HepG2 (cell line): ENCODE results near the gene RHBDD1. TPM values are rescaled to one million over a fixed set of nuclear protein-coding genes. Genes with fewer than 3 reads are reported as not detected.

Experiments used
- FOSL2 ChIP-seq: sonication (generic); formaldehyde crosslinking; IDR thresholded peaks from 2 replicates; pipeline ENCODE4 v1.4.0; 2020; ENCODE audit warnings: missing genetic modification reagents
- KDM6A ChIP-seq: IDR thresholded peaks from 2 replicates; pipeline ENCODE4 v1.6.1; 2016; ENCODE audit warnings: low read depth
- KLF9 ChIP-seq: IDR thresholded peaks from 2 replicates; pipeline ENCODE4 v1.6.1; 2016; ENCODE audit warnings: low read depth
- MED8 ChIP-seq: sonication (generic); formaldehyde crosslinking; IDR thresholded peaks from 2 replicates; pipeline ENCODE4 v1.8.1; 2023; ENCODE audit warnings: mild to moderate bottlenecking, missing genetic modification reagents; ENCODE audit not compliant: insufficient replicate concordance
- NR2C2 ChIP-seq: sonication (generic); formaldehyde crosslinking; IDR thresholded peaks from 2 replicates; pipeline ENCODE4 v1.4.0; 2020; ENCODE audit warnings: missing genetic modification reagents, mild to moderate bottlenecking, moderate library complexity, borderline replicate concordance
- RAD51 ChIP-seq: fragments of 450-650 bp; IDR thresholded peaks from 2 replicates; pipeline ENCODE4 v1.6.1; 2016; ENCODE audit warnings: borderline replicate concordance
- TAF15 ChIP-seq: fragments of 200-400 bp; formaldehyde crosslinking; IDR thresholded peaks from one replicate; pipeline ENCODE4 v1.6.1; 2018; ENCODE audit warnings: mild to moderate bottlenecking, low read depth, low read length; ENCODE audit not compliant: poor library complexity, severe bottlenecking
- TBX2 ChIP-seq: sonication (generic); formaldehyde crosslinking; IDR thresholded peaks from 2 replicates; pipeline ENCODE4 v1.5.0; 2020; ENCODE audit warnings: missing genetic modification reagents, mild to moderate bottlenecking, borderline replicate concordance
- ZFP36L1 ChIP-seq: sonication (generic); formaldehyde crosslinking; IDR thresholded peaks from 2 replicates; pipeline ENCODE4 v1.8.0; 2022; ENCODE audit warnings: mild to moderate bottlenecking, missing genetic modification reagents, moderate library complexity
- ZNF562 ChIP-seq: sonication (generic); formaldehyde crosslinking; IDR thresholded peaks from 2 replicates; pipeline ENCODE4 v1.8.0; 2022; ENCODE audit warnings: missing genetic modification reagents, borderline replicate concordance
- polyA plus RNA-seq, 8 experiments: library from polyadenylated mRNA; depleted of rRNA in 3 of 8; stranded (reverse) in 7 of 8; unstranded in 1 of 8; fragments of >200 nt; fragmentation: Illumina TruSeq in 4 of 8; extraction: Trizol in 4 of 8; gene quantifications; 2 replicates each; pipeline versions ENCODE4 v1.2.1 to v1.2.3, GENCODE V29; 2011 to 2016; ENCODE audit warnings: low read depth in 4 of 8, missing spikeins in 1 of 8, mixed read lengths in 1 of 8; ENCODE audit not compliant: insufficient read depth in 1 of 8
- total RNA-seq, 5 experiments: library from RNA; depleted of rRNA; stranded (reverse); fragments of >200 nt; fragmentation: Illumina TruSeq; extraction: Trizol; gene quantifications; 2 replicates each; pipeline ENCODE4 v1.2.3, GENCODE V29; 2016; ENCODE audit warnings: low read depth in 1 of 5
- TF ChIP-seq, protein P1 (sequence below): sonication (generic); formaldehyde crosslinking; IDR thresholded peaks from 2 replicates; pipeline ENCODE4 v1.5.0; 2020; ENCODE audit warnings: missing genetic modification reagents
- TF ChIP-seq, protein P2 (sequence below): IDR thresholded peaks from 2 replicates; pipeline ENCODE4 v1.6.1; 2016; ENCODE audit warnings: missing biosample characterization, missing genetic modification reagents, low read depth
- TF ChIP-seq, protein P3 (sequence below): sonication (generic); formaldehyde crosslinking; IDR thresholded peaks from 2 replicates; pipeline ENCODE4 v1.4.0; 2020; ENCODE audit warnings: missing genetic modification reagents
- TF ChIP-seq, protein P4 (sequence below): sonication (generic); formaldehyde crosslinking; IDR thresholded peaks from 2 replicates; pipeline ENCODE4 v1.4.0; 2020; ENCODE audit warnings: mild to moderate bottlenecking, missing genetic modification reagents

RHBDD1 gene
- total and polyA plus RNA-seq, 2 of the 13 experiments (the other 11 are each of a cell fraction or from before 2014, with no cell fraction given): 8.2 to 9.5 TPM

DNA sequence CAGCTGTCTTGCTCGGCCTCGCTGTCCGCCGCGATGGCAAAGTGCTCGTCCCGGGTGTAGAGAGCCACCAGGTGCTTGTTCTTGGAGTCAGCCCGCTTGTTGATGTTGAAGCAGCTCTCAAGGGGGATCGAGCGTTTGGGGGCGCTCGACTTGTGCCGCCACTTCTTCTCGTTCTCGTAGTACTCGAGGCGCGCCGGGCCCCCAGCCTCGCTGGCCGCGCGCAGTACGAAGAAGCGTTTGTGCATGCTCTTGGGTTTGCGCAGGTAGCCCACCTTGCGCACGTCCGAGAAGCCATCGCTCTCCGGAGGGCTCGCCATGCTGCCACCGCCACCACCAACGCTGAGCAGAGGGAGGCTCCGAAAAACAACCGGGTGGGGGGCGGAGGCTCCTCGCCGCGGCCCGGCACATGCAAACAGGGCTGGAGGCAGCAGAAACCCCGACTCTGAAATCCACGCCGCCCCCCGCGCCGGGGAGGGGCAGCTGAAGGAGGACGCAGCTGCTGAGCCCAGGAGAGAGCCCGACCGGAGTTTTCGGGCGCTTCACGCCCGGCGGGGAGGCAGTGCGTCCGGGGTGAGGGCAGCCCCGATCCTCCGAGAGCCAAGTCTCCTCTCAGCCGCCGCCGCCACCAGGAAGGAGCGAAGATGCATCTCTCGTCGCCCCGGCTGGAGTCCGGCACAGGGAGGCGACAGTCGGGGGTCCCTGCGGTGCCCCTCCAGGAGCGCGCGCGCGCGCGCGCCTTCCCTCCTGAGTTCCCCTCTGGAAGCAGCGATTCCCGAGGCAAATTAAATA is 37.2 kb upstream of the RHBDD1 start (continued):
- TF ChIP-seq, protein P1, sequence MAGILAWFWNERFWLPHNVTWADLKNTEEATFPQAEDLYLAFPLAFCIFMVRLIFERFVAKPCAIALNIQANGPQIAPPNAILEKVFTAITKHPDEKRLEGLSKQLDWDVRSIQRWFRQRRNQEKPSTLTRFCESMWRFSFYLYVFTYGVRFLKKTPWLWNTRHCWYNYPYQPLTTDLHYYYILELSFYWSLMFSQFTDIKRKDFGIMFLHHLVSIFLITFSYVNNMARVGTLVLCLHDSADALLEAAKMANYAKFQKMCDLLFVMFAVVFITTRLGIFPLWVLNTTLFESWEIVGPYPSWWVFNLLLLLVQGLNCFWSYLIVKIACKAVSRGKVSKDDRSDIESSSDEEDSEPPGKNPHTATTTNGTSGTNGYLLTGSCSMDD (CRISPR knock-in tag): no peak
- TF ChIP-seq TBX2 (0 out of 2 replicates have a peak, but pooled peaks have one; percentile 11), ZNF562 (CRISPR knock-in tag) (no peak), FOSL2 (CRISPR knock-in tag) (no peak), MED8 (CRISPR knock-in tag) (no peak), RAD51 (no peak), KDM6A (no peak), KLF9 (CRISPR knock-in tag) (no peak), NR2C2 (CRISPR knock-in tag) (no peak), TAF15 (no peak), ZFP36L1 (CRISPR knock-in tag) (no peak)
- TF ChIP-seq, protein P2, sequence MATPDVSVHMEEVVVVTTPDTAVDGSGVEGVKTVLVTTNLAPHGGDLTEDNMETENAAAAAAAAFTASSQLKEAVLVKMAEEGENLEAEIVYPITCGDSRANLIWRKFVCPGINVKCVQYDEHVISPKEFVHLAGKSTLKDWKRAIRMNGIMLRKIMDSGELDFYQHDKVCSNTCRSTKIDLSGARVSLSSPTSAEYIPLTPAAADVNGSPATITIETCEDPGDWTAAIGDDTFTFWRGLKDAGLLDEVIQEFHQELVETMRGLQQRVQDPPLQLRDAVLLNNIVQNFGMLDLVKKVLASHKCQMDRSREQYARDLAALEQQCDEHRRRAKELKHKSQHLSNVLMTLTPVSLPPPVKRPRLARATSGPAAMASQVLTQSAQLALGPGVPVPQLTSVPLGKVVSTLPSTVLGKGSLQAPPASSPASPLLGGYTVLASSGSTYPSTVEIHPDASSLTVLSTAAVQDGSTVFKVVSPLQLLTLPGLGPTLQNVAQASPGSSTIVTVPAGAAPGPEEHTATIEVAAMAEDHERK (CRISPR knock-in tag): no peak
- TF ChIP-seq, protein P3, sequence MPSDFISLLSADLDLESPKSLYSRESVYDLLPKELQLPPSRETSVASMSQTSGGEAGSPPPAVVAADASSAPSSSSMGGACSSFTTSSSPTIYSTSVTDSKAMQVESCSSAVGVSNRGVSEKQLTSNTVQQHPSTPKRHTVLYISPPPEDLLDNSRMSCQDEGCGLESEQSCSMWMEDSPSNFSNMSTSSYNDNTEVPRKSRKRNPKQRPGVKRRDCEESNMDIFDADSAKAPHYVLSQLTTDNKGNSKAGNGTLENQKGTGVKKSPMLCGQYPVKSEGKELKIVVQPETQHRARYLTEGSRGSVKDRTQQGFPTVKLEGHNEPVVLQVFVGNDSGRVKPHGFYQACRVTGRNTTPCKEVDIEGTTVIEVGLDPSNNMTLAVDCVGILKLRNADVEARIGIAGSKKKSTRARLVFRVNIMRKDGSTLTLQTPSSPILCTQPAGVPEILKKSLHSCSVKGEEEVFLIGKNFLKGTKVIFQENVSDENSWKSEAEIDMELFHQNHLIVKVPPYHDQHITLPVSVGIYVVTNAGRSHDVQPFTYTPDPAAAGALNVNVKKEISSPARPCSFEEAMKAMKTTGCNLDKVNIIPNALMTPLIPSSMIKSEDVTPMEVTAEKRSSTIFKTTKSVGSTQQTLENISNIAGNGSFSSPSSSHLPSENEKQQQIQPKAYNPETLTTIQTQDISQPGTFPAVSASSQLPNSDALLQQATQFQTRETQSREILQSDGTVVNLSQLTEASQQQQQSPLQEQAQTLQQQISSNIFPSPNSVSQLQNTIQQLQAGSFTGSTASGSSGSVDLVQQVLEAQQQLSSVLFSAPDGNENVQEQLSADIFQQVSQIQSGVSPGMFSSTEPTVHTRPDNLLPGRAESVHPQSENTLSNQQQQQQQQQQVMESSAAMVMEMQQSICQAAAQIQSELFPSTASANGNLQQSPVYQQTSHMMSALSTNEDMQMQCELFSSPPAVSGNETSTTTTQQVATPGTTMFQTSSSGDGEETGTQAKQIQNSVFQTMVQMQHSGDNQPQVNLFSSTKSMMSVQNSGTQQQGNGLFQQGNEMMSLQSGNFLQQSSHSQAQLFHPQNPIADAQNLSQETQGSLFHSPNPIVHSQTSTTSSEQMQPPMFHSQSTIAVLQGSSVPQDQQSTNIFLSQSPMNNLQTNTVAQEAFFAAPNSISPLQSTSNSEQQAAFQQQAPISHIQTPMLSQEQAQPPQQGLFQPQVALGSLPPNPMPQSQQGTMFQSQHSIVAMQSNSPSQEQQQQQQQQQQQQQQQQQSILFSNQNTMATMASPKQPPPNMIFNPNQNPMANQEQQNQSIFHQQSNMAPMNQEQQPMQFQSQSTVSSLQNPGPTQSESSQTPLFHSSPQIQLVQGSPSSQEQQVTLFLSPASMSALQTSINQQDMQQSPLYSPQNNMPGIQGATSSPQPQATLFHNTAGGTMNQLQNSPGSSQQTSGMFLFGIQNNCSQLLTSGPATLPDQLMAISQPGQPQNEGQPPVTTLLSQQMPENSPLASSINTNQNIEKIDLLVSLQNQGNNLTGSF (CRISPR knock-in tag): no peak
- TF ChIP-seq, protein P4, sequence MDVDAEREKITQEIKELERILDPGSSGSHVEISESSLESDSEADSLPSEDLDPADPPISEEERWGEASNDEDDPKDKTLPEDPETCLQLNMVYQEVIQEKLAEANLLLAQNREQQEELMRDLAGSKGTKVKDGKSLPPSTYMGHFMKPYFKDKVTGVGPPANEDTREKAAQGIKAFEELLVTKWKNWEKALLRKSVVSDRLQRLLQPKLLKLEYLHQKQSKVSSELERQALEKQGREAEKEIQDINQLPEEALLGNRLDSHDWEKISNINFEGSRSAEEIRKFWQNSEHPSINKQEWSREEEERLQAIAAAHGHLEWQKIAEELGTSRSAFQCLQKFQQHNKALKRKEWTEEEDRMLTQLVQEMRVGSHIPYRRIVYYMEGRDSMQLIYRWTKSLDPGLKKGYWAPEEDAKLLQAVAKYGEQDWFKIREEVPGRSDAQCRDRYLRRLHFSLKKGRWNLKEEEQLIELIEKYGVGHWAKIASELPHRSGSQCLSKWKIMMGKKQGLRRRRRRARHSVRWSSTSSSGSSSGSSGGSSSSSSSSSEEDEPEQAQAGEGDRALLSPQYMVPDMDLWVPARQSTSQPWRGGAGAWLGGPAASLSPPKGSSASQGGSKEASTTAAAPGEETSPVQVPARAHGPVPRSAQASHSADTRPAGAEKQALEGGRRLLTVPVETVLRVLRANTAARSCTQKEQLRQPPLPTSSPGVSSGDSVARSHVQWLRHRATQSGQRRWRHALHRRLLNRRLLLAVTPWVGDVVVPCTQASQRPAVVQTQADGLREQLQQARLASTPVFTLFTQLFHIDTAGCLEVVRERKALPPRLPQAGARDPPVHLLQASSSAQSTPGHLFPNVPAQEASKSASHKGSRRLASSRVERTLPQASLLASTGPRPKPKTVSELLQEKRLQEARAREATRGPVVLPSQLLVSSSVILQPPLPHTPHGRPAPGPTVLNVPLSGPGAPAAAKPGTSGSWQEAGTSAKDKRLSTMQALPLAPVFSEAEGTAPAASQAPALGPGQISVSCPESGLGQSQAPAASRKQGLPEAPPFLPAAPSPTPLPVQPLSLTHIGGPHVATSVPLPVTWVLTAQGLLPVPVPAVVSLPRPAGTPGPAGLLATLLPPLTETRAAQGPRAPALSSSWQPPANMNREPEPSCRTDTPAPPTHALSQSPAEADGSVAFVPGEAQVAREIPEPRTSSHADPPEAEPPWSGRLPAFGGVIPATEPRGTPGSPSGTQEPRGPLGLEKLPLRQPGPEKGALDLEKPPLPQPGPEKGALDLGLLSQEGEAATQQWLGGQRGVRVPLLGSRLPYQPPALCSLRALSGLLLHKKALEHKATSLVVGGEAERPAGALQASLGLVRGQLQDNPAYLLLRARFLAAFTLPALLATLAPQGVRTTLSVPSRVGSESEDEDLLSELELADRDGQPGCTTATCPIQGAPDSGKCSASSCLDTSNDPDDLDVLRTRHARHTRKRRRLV (CRISPR knock-in tag): no peak
